Measurements from ENCODE around the gene SYDE1.

DNA sequence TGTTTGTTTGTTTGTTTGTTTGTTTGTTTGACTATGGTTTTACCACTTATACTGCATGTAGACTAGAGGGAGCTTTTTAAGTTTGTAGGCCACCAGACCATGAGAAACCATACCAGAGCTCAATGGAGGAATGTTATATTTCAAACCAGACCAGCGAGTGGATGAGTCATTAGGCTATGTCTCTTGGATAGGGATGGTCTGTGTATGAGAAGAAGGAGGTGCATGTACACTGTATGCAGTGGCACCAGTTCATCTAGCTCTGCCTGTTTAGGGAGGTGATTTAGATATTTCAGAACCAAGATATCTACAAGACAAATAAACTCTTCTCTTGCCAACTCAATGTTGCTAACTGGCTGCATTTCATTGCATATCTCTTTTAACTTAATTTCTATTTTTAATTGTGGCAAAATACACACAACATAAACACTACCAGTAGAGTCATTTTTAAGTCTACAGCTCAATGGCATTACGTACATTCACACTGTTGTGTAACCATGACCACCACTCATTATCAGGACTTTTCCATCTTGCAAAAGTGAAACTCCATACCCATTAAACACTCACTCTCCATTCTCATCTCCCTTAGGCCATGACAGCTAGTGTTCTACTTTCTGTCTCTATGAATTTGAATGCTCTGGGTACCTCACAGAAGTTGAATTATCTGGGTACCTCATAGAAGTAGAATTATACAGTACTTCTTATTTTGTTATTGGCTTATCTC lies 29.2 kb downstream of the SYDE1 start:
- TF ChIP-seq, protein P1, sequence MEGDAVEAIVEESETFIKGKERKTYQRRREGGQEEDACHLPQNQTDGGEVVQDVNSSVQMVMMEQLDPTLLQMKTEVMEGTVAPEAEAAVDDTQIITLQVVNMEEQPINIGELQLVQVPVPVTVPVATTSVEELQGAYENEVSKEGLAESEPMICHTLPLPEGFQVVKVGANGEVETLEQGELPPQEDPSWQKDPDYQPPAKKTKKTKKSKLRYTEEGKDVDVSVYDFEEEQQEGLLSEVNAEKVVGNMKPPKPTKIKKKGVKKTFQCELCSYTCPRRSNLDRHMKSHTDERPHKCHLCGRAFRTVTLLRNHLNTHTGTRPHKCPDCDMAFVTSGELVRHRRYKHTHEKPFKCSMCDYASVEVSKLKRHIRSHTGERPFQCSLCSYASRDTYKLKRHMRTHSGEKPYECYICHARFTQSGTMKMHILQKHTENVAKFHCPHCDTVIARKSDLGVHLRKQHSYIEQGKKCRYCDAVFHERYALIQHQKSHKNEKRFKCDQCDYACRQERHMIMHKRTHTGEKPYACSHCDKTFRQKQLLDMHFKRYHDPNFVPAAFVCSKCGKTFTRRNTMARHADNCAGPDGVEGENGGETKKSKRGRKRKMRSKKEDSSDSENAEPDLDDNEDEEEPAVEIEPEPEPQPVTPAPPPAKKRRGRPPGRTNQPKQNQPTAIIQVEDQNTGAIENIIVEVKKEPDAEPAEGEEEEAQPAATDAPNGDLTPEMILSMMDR (IDR thresholded peaks at IDR 0.05; ENCODE audit: poor library complexity, severe bottlenecking), result no peak
- TF ChIP-seq EZH2 (IDR thresholded peaks at IDR 0.05; ENCODE audit: borderline replicate concordance, insufficient read depth, low read length, poor library complexity, severe bottlenecking), result no peak
- TF ChIP-seq REST (IDR thresholded peaks at IDR 0.05; ENCODE audit: borderline replicate concordance), result no peak
- no peak for TF ChIP-seq POLR2AphosphoS5 (IDR thresholded peaks at IDR 0.05)

Data from neural cell (in vitro differentiated cells).